DMS53 treated with DMSO at 0.1 percent for 48 hours (cell line): Measurements from ENCODE around the gene PLXNA4.

Source experiments
- DNase-seq: peaks from one replicate; lab custom pipeline; 2025; ENCODE audit not compliant: unreplicated experiment; lab: John Stamatoyannopoulos, UW

The PLXNA4 gene

DNA sequence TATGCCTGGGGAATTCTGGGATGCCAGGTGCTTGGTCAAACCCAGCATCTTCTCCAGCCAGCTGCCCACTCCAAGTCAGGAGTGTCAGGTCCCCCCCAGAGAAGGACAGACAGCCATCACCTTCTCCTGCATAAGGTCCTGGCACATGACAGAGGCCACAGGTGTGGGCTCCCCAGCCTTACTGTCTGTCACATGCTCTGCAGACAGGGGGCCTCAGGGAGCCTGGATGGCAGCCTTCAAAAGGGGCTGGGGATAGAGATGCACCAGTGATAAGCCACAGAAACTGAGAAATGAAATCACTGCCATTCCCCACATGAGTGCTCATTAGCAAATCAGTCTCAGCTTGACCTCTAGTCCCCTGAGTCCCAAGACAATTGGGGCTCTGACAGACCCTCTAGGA lies 72.9 kb downstream of the PLXNA4 start:
- no peak for DNase-seq

DNA sequence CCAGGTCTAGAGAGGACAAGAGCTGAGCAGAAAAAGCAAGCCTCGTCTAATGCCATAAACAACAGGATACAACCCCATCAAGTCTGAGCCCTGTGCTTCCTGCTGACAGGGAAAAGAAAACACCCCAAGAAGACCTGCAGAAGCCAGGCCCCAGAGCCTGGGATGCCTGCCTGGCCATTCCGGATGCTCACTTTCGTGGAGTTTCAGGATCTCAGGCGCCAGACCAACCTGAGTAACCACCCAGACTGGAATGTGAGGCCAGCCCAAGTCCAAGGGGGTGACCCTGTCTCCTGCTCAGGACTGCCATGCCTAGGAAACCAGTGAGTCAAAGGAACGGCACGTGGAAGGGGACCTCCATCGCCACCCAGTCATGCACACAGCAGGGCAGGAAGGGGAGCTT lies 74.3 kb downstream of the PLXNA4 start:
- no peak for DNase-seq

DNA sequence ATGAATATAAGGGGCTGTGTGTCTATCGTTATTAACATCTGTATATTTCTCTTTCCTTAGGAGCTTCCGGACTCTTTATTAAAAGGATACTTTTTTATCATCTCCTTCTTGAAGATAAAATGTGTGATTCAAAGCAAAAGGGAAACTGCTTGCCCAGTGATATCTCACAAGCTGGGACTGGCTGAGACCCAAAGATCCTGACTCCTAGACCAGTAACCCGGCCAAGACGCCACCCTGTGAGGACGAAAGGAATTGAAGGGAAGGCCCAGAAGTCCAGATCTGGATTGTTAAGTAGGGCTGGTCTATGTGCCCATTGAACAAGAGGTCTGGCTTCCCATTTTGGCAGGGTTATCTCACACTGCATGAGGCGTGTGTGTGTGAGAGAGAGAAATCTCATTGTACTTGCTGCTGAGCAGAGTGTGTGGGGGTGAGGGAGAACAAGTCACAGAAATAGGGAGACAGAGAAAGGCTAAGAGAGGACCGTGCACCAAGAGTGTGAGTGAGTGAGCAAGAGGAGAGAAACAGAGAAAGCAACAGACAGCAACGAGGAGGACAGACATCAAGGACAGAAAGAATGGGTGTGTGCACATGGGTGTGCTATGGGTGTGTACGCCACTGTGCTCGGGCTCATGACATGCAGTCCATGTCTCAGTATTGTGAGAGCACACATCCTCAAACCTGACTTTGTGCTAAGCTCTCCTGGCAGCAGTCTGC lies 75.4 kb downstream of the PLXNA4 start:
- DNase-seq, result no peak

DNA sequence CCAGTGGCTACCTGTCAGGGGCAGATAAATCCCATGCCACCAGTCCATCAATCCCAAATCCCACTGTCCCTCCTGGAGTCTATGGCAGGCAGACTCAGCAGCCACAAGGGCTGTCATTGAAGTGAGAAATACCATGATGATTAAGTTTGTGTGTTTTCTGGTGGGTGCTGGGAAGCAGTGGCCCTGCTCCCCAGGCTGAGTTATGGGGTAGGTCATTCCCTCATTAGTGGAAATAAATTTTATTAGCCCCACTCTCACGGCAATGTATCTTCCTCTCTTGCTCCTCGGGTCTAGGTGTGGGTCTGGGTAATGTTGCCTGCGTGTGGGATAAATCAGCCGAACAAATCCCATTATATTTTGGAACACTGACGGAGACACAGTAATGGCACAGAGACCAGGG lies 76.8 kb downstream of the PLXNA4 start:
- DNase-seq, result no peak

DNA sequence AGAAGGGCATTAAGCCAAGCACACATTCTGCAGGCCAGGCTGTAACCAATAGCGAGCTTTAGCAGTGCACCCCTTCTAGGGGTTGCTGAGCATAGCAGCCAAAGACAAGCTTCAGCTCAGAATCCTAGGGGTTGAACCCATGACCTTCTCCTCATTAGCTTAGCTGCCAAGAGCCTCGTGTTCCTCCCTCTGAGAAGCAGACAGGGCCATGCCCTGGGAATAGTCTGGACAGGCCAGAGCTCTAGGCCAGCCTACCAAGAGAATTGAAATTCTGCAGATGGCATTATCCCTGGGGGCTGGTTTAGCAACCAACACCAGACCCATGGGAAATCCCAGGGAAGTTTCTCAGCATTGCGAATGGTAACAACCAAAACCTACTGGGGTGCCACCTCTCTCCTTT lies 77.2 kb downstream of the PLXNA4 start:
- no peak for DNase-seq

DNA sequence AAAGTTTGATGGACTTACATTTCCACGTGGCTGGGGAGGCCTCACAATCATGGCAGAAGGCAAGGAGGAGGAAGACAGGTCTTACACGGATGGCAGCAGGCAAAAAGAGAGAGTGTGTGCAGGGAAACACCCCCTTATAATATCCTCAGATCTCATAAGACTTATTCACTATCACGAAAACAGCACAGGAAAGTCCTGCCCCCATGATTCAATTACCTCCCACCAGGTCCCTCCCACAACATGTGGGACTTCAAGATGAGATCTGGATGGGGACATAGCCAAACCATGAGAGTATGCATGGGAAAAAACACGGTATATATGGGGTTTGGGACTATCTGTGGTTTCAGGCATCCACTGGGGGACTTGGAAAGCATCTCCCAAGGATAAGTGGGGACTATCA lies 78.0 kb downstream of the PLXNA4 start:
- DNase-seq, result no peak

DNA sequence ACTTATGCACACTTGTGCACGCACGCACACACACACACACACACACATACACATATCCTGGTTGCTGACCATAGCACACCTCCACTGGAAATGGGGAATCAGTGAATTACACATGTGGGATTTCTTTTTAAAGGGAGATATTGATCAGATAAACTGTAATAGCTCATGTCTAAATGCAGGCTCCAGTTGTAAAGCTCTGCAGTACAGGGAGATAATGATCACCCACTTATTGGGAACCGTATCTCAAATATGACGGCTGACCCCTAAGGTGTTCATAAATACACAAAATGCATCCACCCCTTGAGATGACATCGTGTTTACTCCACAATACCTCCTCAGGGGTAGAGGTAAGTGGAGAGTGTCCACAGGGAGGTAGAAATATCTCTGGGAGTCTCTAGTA lies 79.2 kb downstream of the PLXNA4 start:
- no peak for DNase-seq

DNA sequence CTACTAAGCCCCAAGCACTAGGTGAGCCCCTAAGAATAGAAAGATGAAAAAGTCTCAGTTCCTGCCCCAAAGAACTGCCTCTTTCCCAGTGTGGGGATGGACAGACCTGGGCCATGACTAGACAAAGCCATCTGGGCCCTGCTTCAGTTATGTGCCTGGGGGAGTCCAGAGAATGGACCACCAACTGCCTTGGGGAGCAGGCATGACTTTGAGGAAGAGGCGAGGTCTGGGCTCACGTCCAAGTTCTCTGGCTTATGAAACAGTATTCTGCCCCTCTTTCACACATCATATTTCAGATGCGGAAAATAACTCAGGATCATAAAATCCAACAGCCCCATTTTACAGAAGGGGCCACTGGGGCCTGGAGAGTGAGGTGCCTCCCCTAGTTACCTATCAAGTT lies 80.3 kb downstream of the PLXNA4 start:
- no peak for DNase-seq

DNA sequence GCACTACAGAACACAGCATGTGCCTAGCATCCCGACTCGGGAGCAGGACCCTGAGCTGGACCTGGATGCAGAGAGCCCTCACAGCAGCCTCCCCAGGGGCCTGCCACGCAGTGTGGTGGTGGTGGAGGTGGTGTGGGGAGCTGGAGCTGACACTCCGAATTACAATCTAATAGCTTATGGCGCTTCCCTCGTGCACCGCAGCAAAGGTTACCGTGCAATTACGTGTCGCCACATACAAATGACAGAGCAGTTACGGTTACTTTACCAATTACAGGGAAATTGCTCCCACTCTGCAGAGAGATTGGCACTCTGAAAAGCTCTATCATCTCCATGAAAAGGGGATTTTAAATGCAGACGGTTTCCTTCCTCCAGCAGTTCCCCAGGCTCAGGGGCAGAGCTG lies 81.8 kb downstream of the PLXNA4 start:
- DNase-seq, result no peak

DNA sequence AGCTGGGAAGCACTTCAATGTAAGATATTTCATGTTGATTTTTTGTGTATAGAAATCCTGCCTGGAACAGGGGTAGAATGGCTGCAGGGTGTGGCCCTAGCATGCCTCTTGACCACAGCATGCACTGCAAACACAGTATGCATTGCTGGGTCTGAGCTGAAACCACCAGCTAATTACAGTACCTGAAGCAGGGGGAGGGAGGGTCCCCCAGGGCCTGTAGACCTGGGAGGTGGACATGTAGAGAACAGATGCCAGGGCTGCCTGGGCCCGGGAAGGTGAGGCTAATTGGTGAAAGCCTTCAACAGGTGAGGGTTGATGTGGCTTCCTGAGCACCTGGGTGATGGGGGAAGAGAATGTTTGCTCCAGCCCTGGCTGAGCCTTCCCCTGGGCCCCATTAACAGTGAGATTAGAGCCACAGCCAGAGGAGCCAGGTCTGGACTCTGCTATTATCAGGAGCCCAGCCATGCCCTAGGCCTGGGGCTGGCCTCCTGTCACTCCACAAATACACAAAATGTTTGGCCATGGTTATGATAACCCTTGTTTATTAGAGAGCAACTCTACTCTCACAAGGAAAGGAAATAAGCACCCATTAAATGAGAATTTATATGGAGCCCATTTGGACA lies 83.3 kb downstream of the PLXNA4 start:
- no peak for DNase-seq

DNA sequence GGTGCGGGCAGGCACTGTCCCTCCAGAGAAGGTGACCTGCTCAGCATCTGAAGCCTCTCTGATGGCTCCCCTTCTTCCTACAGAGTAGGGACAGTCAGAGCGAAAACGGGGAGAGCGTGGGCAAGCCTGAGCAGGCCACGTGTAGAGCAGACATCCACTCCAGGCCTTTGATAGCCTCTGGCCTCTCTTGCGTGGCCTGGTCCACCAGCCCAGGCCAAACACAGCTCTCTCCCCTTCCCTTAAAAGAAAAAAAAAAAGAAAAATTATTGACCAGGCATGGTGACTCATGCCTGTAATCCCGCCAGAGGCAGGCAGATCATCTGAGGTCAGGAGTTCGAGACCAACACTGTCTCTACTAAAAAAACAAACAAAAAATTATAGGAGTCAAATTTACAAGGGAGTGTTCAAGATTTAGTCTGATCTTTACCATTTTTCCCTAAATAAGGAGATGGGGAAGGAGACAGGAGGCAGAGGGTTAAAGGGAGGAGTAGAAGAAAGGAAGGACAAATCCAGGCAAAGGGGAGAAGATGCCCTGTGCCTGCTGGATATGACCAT lies 84.8 kb downstream of the PLXNA4 start:
- no peak for DNase-seq

DNA sequence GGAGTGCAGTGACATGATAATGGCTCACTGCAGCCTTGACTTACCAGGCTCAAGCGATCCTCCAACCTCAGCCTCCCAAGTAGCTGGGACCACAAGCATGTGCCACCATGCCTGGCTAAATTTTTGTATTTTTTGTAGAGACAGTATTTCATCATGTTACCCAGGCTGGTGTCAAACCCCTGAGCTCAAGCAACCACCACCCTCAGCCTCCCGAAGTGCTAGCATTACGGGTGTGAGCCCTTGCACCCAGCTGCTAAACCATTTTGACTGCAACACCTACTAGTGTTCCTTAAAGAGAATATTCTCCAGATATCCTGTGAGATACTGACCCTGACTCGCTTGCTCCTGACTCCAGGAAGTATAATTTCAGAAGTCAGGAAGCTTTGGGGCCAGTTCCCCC lies 85.8 kb downstream of the PLXNA4 start:
- DNase-seq, result no peak

DNA sequence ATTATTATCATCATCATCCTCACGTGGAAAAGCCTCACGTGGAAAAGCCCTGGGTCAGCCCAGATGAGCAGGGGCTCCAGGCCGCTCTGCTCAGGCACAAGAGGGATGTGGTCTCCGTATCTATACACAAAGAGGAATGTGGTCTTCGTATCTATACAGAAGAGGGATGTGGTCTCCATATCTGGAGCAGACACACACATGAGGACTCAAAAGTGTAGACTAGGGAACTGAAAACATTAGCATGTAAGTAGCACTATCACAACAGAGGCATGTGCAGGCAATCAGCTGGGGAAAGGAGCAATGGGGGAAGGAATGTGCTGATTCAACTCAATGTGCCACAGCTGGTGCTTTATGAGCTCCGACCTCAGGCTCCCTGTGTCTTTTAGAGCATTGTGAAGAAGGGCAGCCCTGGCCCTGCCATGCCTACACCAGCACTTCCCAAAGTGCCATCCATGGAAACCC lies 86.5 kb downstream of the PLXNA4 start:
- DNase-seq, result no peak

DNA sequence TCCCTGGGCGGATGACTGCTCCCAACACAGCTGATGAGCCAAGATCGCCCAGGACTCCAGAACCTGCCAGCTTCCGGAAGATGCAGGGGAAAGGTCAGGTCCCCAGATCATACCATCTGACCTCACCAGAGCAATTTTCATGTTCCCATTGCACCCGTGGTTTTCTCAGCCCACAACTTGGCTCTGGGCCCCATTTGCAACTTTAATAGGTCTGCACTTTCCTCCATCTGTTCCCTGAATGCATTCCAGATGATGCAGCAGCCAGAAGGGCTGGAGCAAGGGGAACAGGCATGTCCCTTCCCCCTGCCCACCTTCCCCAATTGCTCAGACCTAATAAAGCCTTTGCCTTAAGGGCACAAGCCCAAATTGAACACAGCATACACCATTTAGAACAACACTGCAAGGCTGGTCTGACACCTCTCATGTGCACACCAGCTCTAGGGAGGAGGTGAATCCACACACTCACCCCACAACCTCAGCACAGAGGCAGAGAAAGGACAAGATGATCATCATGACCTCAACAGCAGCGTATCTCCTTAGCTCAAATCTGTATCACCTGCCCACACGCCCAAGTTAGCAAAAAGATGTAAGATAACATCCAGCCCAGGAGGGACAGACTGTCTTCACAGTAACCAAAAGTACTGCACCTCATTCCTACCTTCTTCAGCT lies 87.5 kb downstream of the PLXNA4 start:
- DNase-seq, result no peak

DNA sequence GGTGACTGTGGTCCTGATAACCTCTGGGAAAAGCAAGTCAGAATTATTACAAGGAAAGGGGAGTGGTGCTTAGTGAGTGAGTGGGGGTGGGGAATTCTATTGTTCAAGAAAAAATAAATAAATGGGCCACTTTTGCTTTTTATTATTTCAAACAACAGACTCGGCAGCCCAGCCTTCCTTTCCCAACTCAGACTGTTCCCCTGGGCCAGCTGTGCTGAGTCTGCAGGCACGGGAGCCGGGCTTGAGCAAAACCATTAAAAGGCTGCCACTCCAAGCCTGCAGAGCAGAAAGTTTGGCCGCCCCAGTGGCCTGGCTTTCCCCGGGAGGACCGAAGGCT lies 90.0 kb downstream of the PLXNA4 start:
- no peak for DNase-seq

DNA sequence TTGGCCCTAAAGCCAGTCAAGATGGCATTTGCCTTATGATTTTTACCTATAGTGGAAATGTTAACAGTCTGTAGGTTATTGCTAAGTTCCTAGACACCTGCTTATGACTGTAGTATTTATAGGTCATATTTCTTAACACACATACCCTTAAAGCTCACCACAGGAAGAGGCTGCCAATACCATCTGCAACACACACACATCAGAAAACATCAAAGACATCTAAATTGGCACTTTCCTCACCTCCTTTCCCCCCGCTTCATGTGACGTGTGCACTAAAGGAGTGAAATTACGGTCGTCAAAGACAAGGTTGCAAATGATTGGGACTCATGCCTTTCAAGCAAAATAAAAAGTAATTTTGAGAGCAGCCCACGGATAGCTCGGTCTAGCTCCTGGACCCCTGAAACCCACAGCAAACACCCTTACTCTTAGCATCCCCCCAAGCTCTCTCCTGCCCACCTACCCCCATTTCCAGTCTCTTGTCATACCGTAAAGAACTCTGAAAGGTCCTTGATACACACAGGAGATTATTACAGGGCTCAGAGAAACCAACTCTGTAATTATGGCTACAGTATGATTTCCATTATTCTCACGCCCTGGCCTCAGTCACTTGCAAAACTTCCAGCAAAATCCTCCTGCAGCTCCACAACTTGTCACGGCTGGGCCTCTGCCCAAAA lies 90.5 kb downstream of the PLXNA4 start:
- DNase-seq, result no peak

DNA sequence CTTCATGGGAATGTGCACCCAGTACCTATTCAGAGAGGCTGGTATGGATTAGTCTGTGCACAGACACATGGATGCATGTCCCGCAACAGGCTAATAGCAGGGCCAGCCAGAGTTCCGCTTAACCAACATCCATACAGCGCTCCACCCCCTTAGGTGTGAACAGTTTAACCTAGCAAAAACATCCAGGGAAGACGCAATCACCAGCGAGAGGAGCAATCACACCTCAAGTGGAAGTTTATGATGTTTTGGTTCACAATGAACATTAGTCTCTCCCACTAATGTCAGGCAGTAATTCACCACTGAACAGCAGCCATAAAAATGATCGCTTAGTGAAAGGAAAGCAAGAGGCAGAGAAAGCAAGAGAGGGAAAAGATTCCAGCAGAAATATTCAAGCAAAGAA lies 91.1 kb downstream of the PLXNA4 start:
- DNase-seq, result no peak

DNA sequence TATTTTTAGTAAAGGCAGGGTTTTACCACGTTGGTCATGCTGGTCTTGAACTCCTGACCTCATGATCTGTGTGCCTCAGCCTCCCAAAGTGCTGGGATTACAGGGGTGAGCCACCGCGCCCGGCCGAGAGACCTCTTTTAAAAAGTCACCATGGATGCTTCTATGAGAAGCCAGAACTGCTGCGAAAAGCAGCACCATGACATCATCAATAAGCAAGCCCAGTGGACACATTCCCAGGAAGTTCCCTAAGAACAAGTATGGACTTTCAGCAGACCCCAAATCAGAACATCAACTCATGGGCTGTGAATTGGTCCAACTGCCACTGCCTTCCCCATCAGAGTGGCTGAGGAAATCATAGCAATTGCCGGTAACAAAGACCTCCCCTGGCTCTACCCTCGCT lies 93.4 kb downstream of the PLXNA4 start:
- no peak for DNase-seq

DNA sequence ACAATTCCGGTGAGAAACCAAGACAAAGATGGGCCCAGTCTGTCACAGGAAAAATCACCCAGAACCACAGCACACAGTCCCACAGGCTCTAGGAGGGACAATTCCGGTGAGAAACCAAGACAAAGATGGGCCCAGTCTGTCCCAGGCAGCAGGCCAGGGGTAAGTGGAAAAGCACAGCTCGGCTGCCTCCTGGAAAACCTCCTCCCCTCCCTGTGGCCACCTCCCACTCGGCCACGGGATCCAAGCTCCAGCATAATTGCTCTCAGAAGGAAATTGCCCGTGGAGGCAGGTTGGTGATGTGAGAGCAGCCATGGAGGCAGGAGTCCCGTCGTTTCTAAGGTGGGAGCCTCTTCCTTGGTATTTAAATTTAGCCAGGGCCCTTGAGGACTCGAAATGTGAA lies 95.7 kb downstream of the PLXNA4 start:
- DNase-seq, result no peak

DNA sequence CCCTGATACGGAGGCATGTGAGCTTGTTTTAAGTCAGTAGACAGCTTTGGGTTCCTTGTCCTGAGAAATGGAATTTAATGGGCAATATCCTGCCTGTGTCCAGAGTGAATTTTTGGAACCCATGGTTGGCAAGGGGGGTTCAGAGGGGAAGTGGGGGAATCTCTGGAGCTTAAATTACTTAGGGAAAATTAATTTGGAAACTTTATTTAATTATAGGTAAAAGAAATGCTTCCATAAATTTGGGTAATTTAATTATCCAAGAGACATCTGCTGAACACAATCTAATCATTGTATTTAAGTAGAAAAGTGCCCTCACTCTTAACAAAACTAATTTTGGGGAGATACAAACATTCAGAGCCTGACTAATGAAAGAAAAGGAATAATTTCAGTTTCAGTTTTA lies 99.7 kb downstream of the PLXNA4 start:
- DNase-seq, result no peak

DNA sequence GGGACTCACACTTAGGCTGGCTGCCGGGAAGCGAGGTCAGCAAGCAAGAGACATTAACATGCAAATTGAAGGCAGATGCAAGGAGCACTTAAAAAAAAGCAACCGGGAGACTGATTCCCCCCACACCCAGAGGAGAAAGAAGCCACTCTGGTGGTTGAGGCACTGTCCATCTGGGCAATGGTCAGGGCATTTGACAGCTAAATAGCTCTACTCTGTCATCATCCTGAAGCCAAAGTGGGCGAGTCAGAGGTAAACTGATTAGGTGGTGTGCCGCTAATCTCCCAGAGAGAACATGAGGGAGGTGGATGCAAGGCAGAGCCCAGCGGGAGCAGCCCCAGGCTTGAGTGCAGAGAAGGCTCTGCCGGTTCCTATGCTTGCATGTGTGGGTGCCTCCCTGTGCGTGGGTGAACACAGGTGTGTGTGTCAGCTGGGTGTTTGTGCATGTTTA lies 100.6 kb downstream of the PLXNA4 start:
- DNase-seq, result no peak
